Chondrocyte (in vitro differentiated cells): ENCODE data around the gene UNC5B. TPM values are rescaled to one million over a fixed set of nuclear protein-coding genes. Genes with fewer than 3 reads are reported as not detected.

Source experiments
- DNase-seq: peaks from one replicate; pipeline ENCODE4 v3.0.0; 2021; ENCODE audit warnings: mixed read lengths, low spot score
- H3K27ac Mint-ChIP-seq: one replicate; pipeline ENCODE4 v1.8.0; 2021; ENCODE audit warnings: mild to moderate bottlenecking, moderate library complexity, mixed read lengths; ENCODE audit not compliant: unreplicated experiment
- H3K27me3 Mint-ChIP-seq: 2 replicates; pipeline ENCODE4 v1.8.0; 2021; ENCODE audit warnings: low read depth, mixed read lengths
- H3K36me3 Mint-ChIP-seq: 2 replicates; pipeline ENCODE4 v1.8.0; 2021; ENCODE audit warnings: low read depth, mixed read lengths
- H3K4me1 Mint-ChIP-seq: 2 replicates; pipeline ENCODE4 v1.8.0; 2021; ENCODE audit warnings: low read depth, mild to moderate bottlenecking, mixed read lengths
- H3K4me3 Mint-ChIP-seq: one replicate; pipeline ENCODE4 v1.8.0; 2021; ENCODE audit warnings: mild to moderate bottlenecking, moderate library complexity, mixed read lengths; ENCODE audit not compliant: unreplicated experiment
- H3K9me3 Mint-ChIP-seq: 2 replicates; pipeline ENCODE4 v1.8.0; 2021; ENCODE audit warnings: low read depth, mixed read lengths
- CTCF ChIP-seq: fragments of 200-600 bp; sonication (generic); IDR thresholded peaks from 2 replicates; pipeline ENCODE4 v1.5.0; 2021; ENCODE audit warnings: antibody characterized with exemption, mild to moderate bottlenecking, moderate library complexity
- total RNA-seq: library from RNA; stranded (reverse); gene quantifications from 3 replicates; pipeline ENCODE4 v1.2.1, GENCODE V29; 2021

Gene UNC5B
- total RNA-seq, 1 donor from 2014 or later = 57.9 TPM

GRCh38 chr10:71344154-71344925, 132.0 kb downstream of the UNC5B start:
- no peak for TF ChIP-seq CTCF
- DNase-seq = no peak
- H3K9me3 Mint-ChIP-seq = no peaks in the 10 kb centered on the region
- H3K4me1 Mint-ChIP-seq = no peaks in the 10 kb centered on the region
- no peak overlapping the region for H3K27ac Mint-ChIP-seq
- no peak overlapping the region for H3K4me3 Mint-ChIP-seq
- peaks cover 7% of the 10 kb centered on the region for H3K27me3 Mint-ChIP-seq
- peaks cover 2% of the 10 kb centered on the region for H3K36me3 Mint-ChIP-seq

GRCh38 chr10:71344993-71345480, 132.7 kb downstream of the UNC5B start:
- peaks cover 7% of the 10 kb centered on the region for H3K27me3 Mint-ChIP-seq
- no peak for DNase-seq
- no peak for TF ChIP-seq CTCF
- peaks cover 4% of the 10 kb centered on the region for H3K4me1 Mint-ChIP-seq
- peaks cover 2% of the 10 kb centered on the region for H3K36me3 Mint-ChIP-seq
- H3K4me3 Mint-ChIP-seq = no peak overlapping the region
- H3K27ac Mint-ChIP-seq = no peak overlapping the region
- no peaks in the 10 kb centered on the region for H3K9me3 Mint-ChIP-seq

GRCh38 chr10:71345694-71346093, 133.3 kb downstream of the UNC5B start:
- Mint-ChIP-seq H3K27me3 (peaks cover 7% of the 10 kb centered on the region), H3K9me3 (no peaks in the 10 kb centered on the region), H3K27ac (no peak overlapping the region), H3K4me3 (no peak overlapping the region), H3K4me1 (peaks cover 4% of the 10 kb centered on the region), H3K36me3 (peaks cover 1% of the 10 kb centered on the region)
- TF ChIP-seq CTCF = no peak
- DNase-seq = no peak

GRCh38 chr10:71346731-71347130, 134.4 kb downstream of the UNC5B start:
- TF ChIP-seq CTCF = no peak
- H3K27me3 Mint-ChIP-seq = peaks cover 7% of the 10 kb centered on the region
- H3K4me1 Mint-ChIP-seq = peaks cover 4% of the 10 kb centered on the region
- no peaks in the 10 kb centered on the region for H3K36me3 Mint-ChIP-seq
- no peak overlapping the region for H3K27ac Mint-ChIP-seq
- DNase-seq = no peak
- no peak overlapping the region for H3K4me3 Mint-ChIP-seq
- H3K9me3 Mint-ChIP-seq = no peaks in the 10 kb centered on the region

- Mint-ChIP-seq H3K4me3 (no peak overlapping the region), H3K27me3 (peaks cover 7% of the 10 kb centered on the region), H3K36me3 (no peaks in the 10 kb centered on the region), H3K9me3 (no peaks in the 10 kb centered on the region), H3K27ac (no peak overlapping the region), H3K4me1 (peaks cover 4% of the 10 kb centered on the region)
- TF ChIP-seq CTCF = no peak
- DNase-seq = no peak
These were observed 135.4 kb downstream of the UNC5B start for GRCh38 chr10:71347587-71348395.
